Effector memory CD8-positive, alpha-beta T cell (primary cell): Measurements from ENCODE around the gene USP7.
A peak's percentile ranks its signal among the peaks of the same experiment; 100 is the strongest.

Experiments
- ATAC-seq: fragments of 150-1000 bp; cut with Tn5 transposase; replicated peaks from 2 replicates; pipeline ENCODE4 v1.10.0; 2021; ENCODE audit warnings: mild to moderate bottlenecking, moderate library complexity
- DNase-seq, 3 experiments: peaks; one replicate each; pipeline ENCODE4 v3.0.0; 2021
- H3K27ac Mint-ChIP-seq, 2 donors: one replicate each; pipeline ENCODE4 v1.8.0; 2022; ENCODE audit warnings: mild to moderate bottlenecking in 2 of 2, mixed read lengths in 2 of 2, moderate library complexity in 2 of 2
- H3K27me3 Mint-ChIP-seq, 2 donors: one replicate each; pipeline ENCODE4 v1.8.0; 2022; ENCODE audit warnings: mixed read lengths in 2 of 2
- H3K36me3 Mint-ChIP-seq: one replicate; pipeline ENCODE4 v1.8.0; 2022; ENCODE audit warnings: mild to moderate bottlenecking, moderate library complexity, mixed read lengths; ENCODE audit not compliant: insufficient read depth
- H3K4me1 Mint-ChIP-seq, 2 donors: one replicate each; pipeline ENCODE4 v1.8.0; 2022; ENCODE audit warnings: low read depth in 2 of 2, mixed read lengths in 2 of 2
- H3K4me3 Mint-ChIP-seq, 2 donors: one replicate each; pipeline ENCODE4 v1.8.0; 2022; ENCODE audit warnings: mild to moderate bottlenecking in 2 of 2, mixed read lengths in 2 of 2, moderate library complexity in 2 of 2
- H3K9me3 Mint-ChIP-seq, 2 donors: one replicate each; pipeline ENCODE4 v1.8.0; 2022; ENCODE audit warnings: mixed read lengths in 2 of 2

The USP7 gene

GRCh38 chr16:8907096-8907495, 56.6 kb downstream of the USP7 start:
- peaks cover 12 to 24% of the 10 kb centered on the region in 2 donors for H3K4me1 Mint-ChIP-seq
- no peak overlapping the region for H3K27ac Mint-ChIP-seq
- ATAC-seq (no peak), DNase-seq (no peak)
- H3K4me3 Mint-ChIP-seq, result no peak overlapping the region
- H3K36me3 Mint-ChIP-seq, result peaks cover 93% of the 10 kb centered on the region
- no peaks in the 10 kb centered on the region for H3K27me3 Mint-ChIP-seq
- H3K9me3 Mint-ChIP-seq, result no peaks in the 10 kb centered on the region

- no peaks in the 10 kb centered on the region for H3K27me3 Mint-ChIP-seq
- no peak for DNase-seq
- peaks cover 93% of the 10 kb centered on the region for H3K36me3 Mint-ChIP-seq
- H3K4me3 Mint-ChIP-seq, result no peak overlapping the region
- H3K9me3 Mint-ChIP-seq, result no peaks in the 10 kb centered on the region
- ATAC-seq, result no peak
- peak overlapping the region in 1 of 2 donors; percentile 20 for H3K27ac Mint-ChIP-seq
- H3K4me1 Mint-ChIP-seq, result peaks cover 6 to 16% of the 10 kb centered on the region in 2 donors
These were observed 57.7 kb downstream of the USP7 start for GRCh38 chr16:8905795-8906591.

- Mint-ChIP-seq H3K9me3 (no peaks in the 10 kb centered on the region), H3K27me3 (no peaks in the 10 kb centered on the region), H3K4me1 (peaks cover 3 to 9% of the 10 kb centered on the region in 2 donors), H3K27ac (peak overlapping the region in 1 of 2 donors; percentile 20), H3K4me3 (no peak overlapping the region), H3K36me3 (peaks cover 93% of the 10 kb centered on the region)
- ATAC-seq (peak; percentile 54), DNase-seq (no peak)
These were observed 58.4 kb downstream of the USP7 start for GRCh38 chr16:8905168-8905762.

GRCh38 chr16:8904018-8904430, 59.7 kb downstream of the USP7 start:
- Mint-ChIP-seq H3K27me3 (no peaks in the 10 kb centered on the region), H3K4me3 (no peak overlapping the region), H3K9me3 (no peaks in the 10 kb centered on the region), H3K27ac (no peak overlapping the region), H3K4me1 (peaks cover 2 to 6% of the 10 kb centered on the region in 2 donors), H3K36me3 (peaks cover 96% of the 10 kb centered on the region)
- no peak for ATAC-seq
- DNase-seq, result no peak

- peaks cover 96% of the 10 kb centered on the region for H3K36me3 Mint-ChIP-seq
- no peaks in the 10 kb centered on the region for H3K9me3 Mint-ChIP-seq
- H3K27me3 Mint-ChIP-seq, result no peaks in the 10 kb centered on the region
- DNase-seq, result no peak
- peaks cover 1 to 5% of the 10 kb centered on the region in 2 donors for H3K4me1 Mint-ChIP-seq
- no peak for ATAC-seq
- H3K4me3 Mint-ChIP-seq, result no peak overlapping the region
- H3K27ac Mint-ChIP-seq, result no peak overlapping the region
These were observed 60.7 kb downstream of the USP7 start for GRCh38 chr16:8903004-8903403.

- H3K4me1 Mint-ChIP-seq, result peaks cover 1 to 5% of the 10 kb centered on the region in 2 donors
- DNase-seq (no peak), ATAC-seq (no peak)
- H3K4me3 Mint-ChIP-seq, result no peak overlapping the region
- H3K27me3 Mint-ChIP-seq, result no peaks in the 10 kb centered on the region
- H3K9me3 Mint-ChIP-seq, result no peaks in the 10 kb centered on the region
- peaks cover 94% of the 10 kb centered on the region for H3K36me3 Mint-ChIP-seq
- H3K27ac Mint-ChIP-seq, result peak overlapping the region; percentile 25 to 44
These were observed 62.3 kb downstream of the USP7 start for GRCh38 chr16:8901320-8901861.

GRCh38 chr16:8900343-8900742, 63.4 kb downstream of the USP7 start:
- Mint-ChIP-seq H3K4me3 (no peak overlapping the region), H3K27me3 (no peaks in the 10 kb centered on the region), H3K4me1 (peaks cover 1 to 3% of the 10 kb centered on the region in 2 donors), H3K36me3 (peaks cover 96% of the 10 kb centered on the region), H3K9me3 (no peaks in the 10 kb centered on the region), H3K27ac (no peak overlapping the region)
- DNase-seq (no peak), ATAC-seq (no peak)

GRCh38 chr16:8899709-8900317, 63.9 kb downstream of the USP7 start:
- H3K4me1 Mint-ChIP-seq, result peaks cover 0 to 1% of the 10 kb centered on the region in 2 donors
- H3K27me3 Mint-ChIP-seq, result no peaks in the 10 kb centered on the region
- H3K4me3 Mint-ChIP-seq, result no peak overlapping the region
- H3K36me3 Mint-ChIP-seq, result peaks cover 96% of the 10 kb centered on the region
- ATAC-seq (no peak), DNase-seq (no peak)
- H3K27ac Mint-ChIP-seq, result no peak overlapping the region
- no peaks in the 10 kb centered on the region for H3K9me3 Mint-ChIP-seq

GRCh38 chr16:8898660-8899318, 64.9 kb downstream of the USP7 start:
- Mint-ChIP-seq H3K27me3 (no peaks in the 10 kb centered on the region), H3K9me3 (no peaks in the 10 kb centered on the region), H3K27ac (peak overlapping the region; percentile 35 to 58), H3K4me3 (no peak overlapping the region), H3K4me1 (peaks cover 0 to 1% of the 10 kb centered on the region in 2 donors), H3K36me3 (peaks cover 98% of the 10 kb centered on the region)
- ATAC-seq (no peak), DNase-seq (no peak)

- Mint-ChIP-seq H3K27ac (peak overlapping the region in 1 of 2 donors; percentile 45), H3K9me3 (no peaks in the 10 kb centered on the region), H3K4me1 (peaks cover 2 to 8% of the 10 kb centered on the region in 2 donors), H3K4me3 (no peak overlapping the region), H3K27me3 (no peaks in the 10 kb centered on the region), H3K36me3 (peaks cover 89% of the 10 kb centered on the region)
- ATAC-seq (no peak), DNase-seq (no peak)
These were observed 68.9 kb downstream of the USP7 start for GRCh38 chr16:8894736-8895334.

- Mint-ChIP-seq H3K27me3 (no peaks in the 10 kb centered on the region), H3K4me1 (peaks cover 2 to 8% of the 10 kb centered on the region in 2 donors), H3K9me3 (no peaks in the 10 kb centered on the region), H3K36me3 (peaks cover 87% of the 10 kb centered on the region), H3K4me3 (no peak overlapping the region), H3K27ac (peak overlapping the region in 1 of 2 donors; percentile 45)
- no peak for ATAC-seq
- DNase-seq, result no peak
These were observed 69.6 kb downstream of the USP7 start for GRCh38 chr16:8893976-8894690.

- Mint-ChIP-seq H3K9me3 (no peaks in the 10 kb centered on the region), H3K4me1 (peaks cover 2 to 8% of the 10 kb centered on the region in 2 donors), H3K27ac (peak overlapping the region in 1 of 2 donors; percentile 93), H3K4me3 (no peak overlapping the region), H3K27me3 (no peaks in the 10 kb centered on the region), H3K36me3 (peaks cover 87% of the 10 kb centered on the region)
- ATAC-seq, result no peak
- no peak for DNase-seq
These were observed 70.3 kb downstream of the USP7 start for GRCh38 chr16:8893426-8893825.
